Keratinocyte (primary cell): Measurements from ENCODE around the gene SULF2. TPM values are rescaled to one million over a fixed set of nuclear protein-coding genes. Genes with fewer than 3 reads are reported as not detected.

Experiments
- DNase-seq: peaks from one replicate; pipeline ENCODE4 v3.0.0-alpha.2; 2011; ENCODE audit warnings: low read depth, missing footprints, low spot score
- FAIRE-seq: peaks from 2 replicates; lab custom pipeline; 2011; peaks lifted over from hg19 to GRCh38; lab: Jason Lieb, UNC
- H2AFZ ChIP-seq: 2 replicates; pipeline ENCODE4 v1.6.0; 2012; ENCODE audit warnings: low read length, control low read depth, inconsistent platforms; ENCODE audit not compliant: control insufficient read depth
- H3K27ac ChIP-seq: 2 replicates; pipeline ENCODE4 v1.5.1; 2011; ENCODE audit warnings: low read length; ENCODE audit not compliant: control insufficient read depth, insufficient read depth
- H3K27me3 ChIP-seq: 3 replicates; pipeline ENCODE4 v1.6.0; 2011; ENCODE audit warnings: low read length; ENCODE audit not compliant: control insufficient read depth, insufficient read depth; ENCODE audit errors: extremely low read depth
- H3K36me3 ChIP-seq, 2 experiments: 2 replicates in 1 of 2; 3 replicates in 1 of 2; pipeline ENCODE4 v1.5.1; 2011; ENCODE audit warnings: low read length in 2 of 2, mild to moderate bottlenecking in 1 of 2; ENCODE audit not compliant: control insufficient read depth in 2 of 2, insufficient read depth in 2 of 2; ENCODE audit errors: extremely low read depth in 1 of 2
- H3K4me1 ChIP-seq: 3 replicates; pipeline ENCODE4 v1.5.1; 2011; ENCODE audit warnings: low read length; ENCODE audit not compliant: control insufficient read depth, insufficient read depth; ENCODE audit errors: extremely low read depth
- H3K4me2 ChIP-seq: 3 replicates; pipeline ENCODE4 v1.6.0; 2011; ENCODE audit warnings: low read depth, low read length; ENCODE audit not compliant: control insufficient read depth, insufficient read depth; ENCODE audit errors: extremely low read depth
- H3K4me3 ChIP-seq, 3 experiments: fragments of 200-600 bp in 1 of 3; sonication (generic) in 1 of 3; 2 replicates in 2 of 3; 3 replicates in 1 of 3; pipeline ENCODE4 v1.5.1; 2011 to 2016; ENCODE audit warnings: low read length in 3 of 3, mild to moderate bottlenecking in 3 of 3, control low read depth in 2 of 3, inconsistent platforms in 1 of 3, low read depth in 1 of 3, mixed read lengths in 1 of 3, mixed run types in 1 of 3, moderate library complexity in 1 of 3; ENCODE audit not compliant: control insufficient read depth in 2 of 3, insufficient read depth in 2 of 3; ENCODE audit errors: extremely low read depth in 1 of 3
- H3K79me2 ChIP-seq: 2 replicates; pipeline ENCODE4 v1.6.0; 2012; ENCODE audit warnings: low read length; ENCODE audit not compliant: control insufficient read depth, insufficient read depth
- H3K9ac ChIP-seq: 3 replicates; pipeline ENCODE4 v1.6.0; 2011; ENCODE audit warnings: low read length; ENCODE audit not compliant: control insufficient read depth, insufficient read depth; ENCODE audit errors: extremely low read depth
- H3K9me1 ChIP-seq: 3 replicates; pipeline ENCODE4 v1.6.0; 2011; ENCODE audit warnings: low read length; ENCODE audit not compliant: control insufficient read depth, insufficient read depth; ENCODE audit errors: extremely low read depth
- H3K9me3 ChIP-seq: 2 replicates; pipeline ENCODE4 v1.5.1; 2012; ENCODE audit warnings: low read depth, low read length; ENCODE audit not compliant: control insufficient read depth
- H4K20me1 ChIP-seq: 3 replicates; pipeline ENCODE4 v1.6.0; 2011; ENCODE audit warnings: low read length; ENCODE audit not compliant: control insufficient read depth, insufficient read depth; ENCODE audit errors: extremely low read depth
- EZH2 ChIP-seq: IDR thresholded peaks from one replicate; pipeline ENCODE4 v1.6.1; 2012; ENCODE audit warnings: inconsistent platforms, mild to moderate bottlenecking, low read length, moderate library complexity
- dilution Hi-C: fragments of 300-500 bp; cut with MboI; formaldehyde crosslinking; loops from one replicate; pipeline ENCODE4 v1.7.0; 2020; ENCODE audit warnings: low sequenced_read_pairs; ENCODE audit not compliant: extremely low pct_ligation_motif_present
- polyA plus RNA-seq, 5 experiments: library from polyadenylated mRNA; depleted of rRNA in 3 of 5; stranded (reverse) in 3 of 5; stranded (forward) in 1 of 5; unstranded in 1 of 5; fragments of >200 nt; gene quantifications; 1 replicate in 1 of 5; 2 replicates in 3 of 5; 3 replicates in 1 of 5; pipeline versions ENCODE4 v1.2.1 to v1.2.3, GENCODE V29; 2011 to 2012; ENCODE audit warnings: missing spikeins in 2 of 5, low read depth in 1 of 5, low replicate concordance in 1 of 5
- TF ChIP-seq, protein P1 (sequence below), 3 experiments: IDR thresholded peaks in 1 of 3; conservative IDR thresholded peaks in 1 of 3; optimal IDR thresholded peaks in 1 of 3; 2 replicates in 2 of 3; 3 replicates in 1 of 3; pipeline versions ENCODE3 to v1.5.1; 2011; ENCODE audit warnings: low read length in 3 of 3, mild to moderate bottlenecking in 3 of 3, moderate library complexity in 2 of 3, control low read depth in 1 of 3, inconsistent platforms in 1 of 3; ENCODE audit not compliant: insufficient read depth in 2 of 3; ENCODE audit errors: extremely low read depth in 1 of 3

Gene SULF2
- polyA plus RNA-seq, 1 donor (not counting 4 experiments of a cell fraction or from before 2014, with no cell fraction given) = 64.4 TPM

DNA sequence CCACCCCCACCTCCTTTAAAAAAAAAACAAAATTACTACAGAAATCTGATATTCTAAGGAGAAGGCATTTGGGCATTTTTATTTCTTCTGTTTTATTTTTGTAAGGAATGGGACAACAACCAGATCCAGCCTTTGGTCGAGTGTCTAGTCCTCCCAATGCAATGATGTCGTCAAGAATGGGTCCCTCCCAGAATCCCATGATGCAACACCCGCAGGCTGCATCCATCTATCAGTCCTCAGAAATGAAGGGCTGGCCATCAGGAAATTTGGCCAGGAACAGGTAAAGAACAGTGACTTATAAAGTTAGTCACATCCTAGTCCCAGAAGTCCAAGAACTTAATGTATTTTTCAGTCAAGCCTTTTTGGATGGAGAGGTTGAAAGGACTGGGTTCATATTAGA lies 133.0 kb downstream of the SULF2 start:
- H3K9me1 ChIP-seq = no peaks in the 10 kb centered on the region
- no peak overlapping the region for H2AFZ ChIP-seq
- no peak overlapping the region for H3K27ac ChIP-seq
- no peak overlapping the region for H3K4me3 ChIP-seq
- H3K79me2 ChIP-seq = no peaks in the 10 kb centered on the region
- H3K4me1 ChIP-seq = no peaks in the 10 kb centered on the region
- H3K27me3 ChIP-seq = no peaks in the 10 kb centered on the region
- H3K36me3 ChIP-seq = peaks cover 10 to 20% of the 10 kb centered on the region in 2 experiments
- no peak for TF ChIP-seq EZH2
- TF ChIP-seq, protein P1, sequence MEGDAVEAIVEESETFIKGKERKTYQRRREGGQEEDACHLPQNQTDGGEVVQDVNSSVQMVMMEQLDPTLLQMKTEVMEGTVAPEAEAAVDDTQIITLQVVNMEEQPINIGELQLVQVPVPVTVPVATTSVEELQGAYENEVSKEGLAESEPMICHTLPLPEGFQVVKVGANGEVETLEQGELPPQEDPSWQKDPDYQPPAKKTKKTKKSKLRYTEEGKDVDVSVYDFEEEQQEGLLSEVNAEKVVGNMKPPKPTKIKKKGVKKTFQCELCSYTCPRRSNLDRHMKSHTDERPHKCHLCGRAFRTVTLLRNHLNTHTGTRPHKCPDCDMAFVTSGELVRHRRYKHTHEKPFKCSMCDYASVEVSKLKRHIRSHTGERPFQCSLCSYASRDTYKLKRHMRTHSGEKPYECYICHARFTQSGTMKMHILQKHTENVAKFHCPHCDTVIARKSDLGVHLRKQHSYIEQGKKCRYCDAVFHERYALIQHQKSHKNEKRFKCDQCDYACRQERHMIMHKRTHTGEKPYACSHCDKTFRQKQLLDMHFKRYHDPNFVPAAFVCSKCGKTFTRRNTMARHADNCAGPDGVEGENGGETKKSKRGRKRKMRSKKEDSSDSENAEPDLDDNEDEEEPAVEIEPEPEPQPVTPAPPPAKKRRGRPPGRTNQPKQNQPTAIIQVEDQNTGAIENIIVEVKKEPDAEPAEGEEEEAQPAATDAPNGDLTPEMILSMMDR (optimal IDR thresholded peaks at IDR 0.05 in 1 of 3, IDR thresholded peaks at IDR 0.05 in 1 of 3, conservative IDR thresholded peaks at IDR 0.05 in 1 of 3; ENCODE audit: extremely low read depth in 1 of 3, insufficient read depth in 2 of 3, low read length in 3 of 3) = no peak
- DNase-seq (no peak), FAIRE-seq (no peak)
- no peak overlapping the region for H3K4me2 ChIP-seq
- H3K9me3 ChIP-seq = no peaks in the 10 kb centered on the region
- no peak overlapping the region for H3K9ac ChIP-seq
- no peaks in the 10 kb centered on the region for H4K20me1 ChIP-seq
- dilution Hi-C loops = no loop called here

DNA sequence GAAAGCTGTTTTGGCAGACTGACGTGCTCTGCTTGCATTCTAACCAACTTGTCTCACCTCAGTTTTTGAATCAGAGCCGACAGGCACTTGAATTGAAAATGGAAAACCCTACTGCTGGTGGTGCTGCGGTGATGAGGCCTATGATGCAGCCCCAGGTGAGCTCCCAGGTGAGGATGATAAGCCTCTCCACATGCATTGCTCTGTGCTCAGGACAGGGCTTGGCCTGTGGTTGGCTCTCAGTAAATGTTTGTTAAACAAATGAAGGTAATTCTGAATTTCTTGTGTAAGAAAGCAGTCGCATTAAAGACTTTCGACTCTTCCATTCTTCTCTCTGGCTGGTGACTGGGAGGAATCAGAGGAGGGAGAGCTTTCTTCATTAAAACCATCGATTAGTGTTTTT lies 136.3 kb downstream of the SULF2 start:
- dilution Hi-C loops = no loop called here

More for the DNA sequence above, 136.3 kb downstream of the SULF2 start:
- H2AFZ ChIP-seq = no peak overlapping the region
- DNase-seq = no peak
- H3K4me3 ChIP-seq = no peak overlapping the region
- no peaks in the 10 kb centered on the region for H3K79me2 ChIP-seq
- H3K4me1 ChIP-seq = no peaks in the 10 kb centered on the region
- H3K9ac ChIP-seq = no peak overlapping the region
- no peak overlapping the region for H3K27ac ChIP-seq
- H3K9me1 ChIP-seq = no peaks in the 10 kb centered on the region
- no peaks in the 10 kb centered on the region for H3K9me3 ChIP-seq
- peaks cover 13 to 24% of the 10 kb centered on the region in 2 experiments for H3K36me3 ChIP-seq
- no peak for FAIRE-seq
- no peak for TF ChIP-seq EZH2
- TF ChIP-seq, protein P1 (optimal IDR thresholded peaks at IDR 0.05 in 1 of 3, IDR thresholded peaks at IDR 0.05 in 1 of 3, conservative IDR thresholded peaks at IDR 0.05 in 1 of 3; ENCODE audit: extremely low read depth in 1 of 3, insufficient read depth in 2 of 3, low read length in 3 of 3) = no peak
- H4K20me1 ChIP-seq = no peaks in the 10 kb centered on the region
- H3K27me3 ChIP-seq = no peaks in the 10 kb centered on the region
- no peak overlapping the region for H3K4me2 ChIP-seq
